Left ventricle myocardium superior (tissue), 1 donor: ENCODE measurements around the gene AHNAK2. TPM values are rescaled to one million over a fixed set of nuclear protein-coding genes. Genes with fewer than 3 reads are reported as not detected.
A peak's percentile ranks its signal among the peaks of the same experiment; 100 is the strongest.

Source experiments
- ATAC-seq: fragments of 200-7000 bp; cut with Tn5 transposase; one replicate; pipeline ENCODE4 v1.9.1; 2020; ENCODE audit warnings: mild to moderate bottlenecking, moderate library complexity
- DNase-seq: peaks from one replicate; pipeline ENCODE4 v3.0.0-alpha.2; 2020
- intact Hi-C: fragments of 100-400 bp; cut with micrococcal nuclease; formaldehyde crosslinking; loops from one replicate; pipeline ENCODE4 v1.11.0; 2022
- total RNA-seq: library from RNA; stranded (reverse); fragmentation: NEBNext Ultra II Directional; extraction: Animal tissue kit (Norgen Biotek cat#: 25700); gene quantifications from one replicate; pipeline ENCODE4 v1.2.1, GENCODE V29; 2021
- donor health status: DM: no; HTN: yes; CAD: no; lungs with severe emphysema.

AHNAK2 gene
- total RNA-seq, 1 donor from 2014 or later, result 2.5 TPM

DNA sequence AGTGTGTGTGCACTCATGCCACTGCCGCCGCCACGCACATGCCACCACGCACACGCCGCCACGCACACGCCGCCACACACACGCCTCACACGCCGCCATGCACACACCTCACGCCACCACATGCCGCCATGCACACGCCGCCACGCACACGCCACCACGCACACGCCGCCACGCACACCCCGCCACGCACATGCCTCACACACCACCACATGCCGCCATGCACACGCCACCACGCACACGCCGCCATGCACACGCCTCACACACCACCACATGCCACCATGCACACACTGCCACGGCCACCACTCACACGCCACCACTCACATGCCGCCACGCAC is 13.7 kb upstream of the AHNAK2 start:
- DNase-seq (no peak), ATAC-seq (no peak)
- intact Hi-C loops, result no loop called here

DNA sequence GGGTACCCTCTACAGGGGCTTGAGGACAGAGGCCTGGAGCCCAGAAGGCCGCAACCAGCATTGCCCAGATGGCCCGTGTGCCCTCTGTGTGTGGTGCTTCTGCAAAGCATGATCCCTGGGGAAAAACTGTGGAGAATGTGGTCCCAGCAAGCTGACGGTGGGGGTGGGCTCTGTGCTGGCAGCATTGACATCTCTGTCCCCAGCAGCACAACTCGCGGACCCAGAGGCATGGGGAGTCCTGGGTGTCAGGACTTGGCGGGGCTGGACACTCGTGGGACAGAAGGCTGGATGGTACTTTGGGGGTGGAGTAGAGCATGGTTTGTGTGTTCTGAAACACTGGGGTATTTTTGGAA is 11.8 kb upstream of the AHNAK2 start:
- intact Hi-C loops, result no loop called here
- no peak for DNase-seq

DNA sequence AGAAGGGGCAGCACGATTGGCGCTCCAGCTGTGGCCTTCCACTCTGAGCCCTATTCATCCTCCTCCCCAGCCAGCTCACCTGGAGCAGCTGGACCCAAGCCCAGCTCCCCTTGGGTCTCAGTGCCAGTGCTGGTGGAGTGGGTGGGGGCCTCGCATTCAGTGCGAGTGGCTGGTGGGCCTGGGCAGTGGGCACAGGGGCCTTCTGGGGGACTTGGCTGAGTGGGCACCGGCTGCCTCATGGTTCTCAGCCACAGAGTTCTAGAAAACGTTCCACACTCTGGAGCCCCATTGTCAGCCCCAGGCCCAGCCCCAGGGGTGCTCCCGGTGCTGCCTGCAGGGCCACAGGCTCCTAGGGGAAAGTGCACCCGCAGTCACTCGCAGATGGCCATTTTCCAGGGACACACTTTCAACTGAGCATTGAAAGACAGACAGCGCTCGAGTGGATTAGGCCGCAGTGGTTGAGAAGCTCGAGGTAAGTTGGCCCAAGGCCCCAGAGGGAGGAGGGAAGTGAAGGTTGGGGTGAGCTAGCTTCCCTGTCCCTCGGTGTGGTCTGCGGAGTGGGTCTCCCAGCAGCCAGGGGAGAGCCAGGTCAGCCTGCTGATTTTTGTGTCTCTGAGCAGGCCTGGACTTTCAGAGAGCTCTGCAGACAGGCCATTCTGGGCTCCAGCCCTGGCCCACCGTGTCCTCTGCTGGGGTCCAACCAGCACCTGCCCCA is 11.2 kb upstream of the AHNAK2 start:
- no peak for ATAC-seq
- no peak for DNase-seq
- intact Hi-C loops, result no loop called here

More for the DNA sequence above, 11.8 kb upstream of the AHNAK2 start:
- no peak for ATAC-seq

DNA sequence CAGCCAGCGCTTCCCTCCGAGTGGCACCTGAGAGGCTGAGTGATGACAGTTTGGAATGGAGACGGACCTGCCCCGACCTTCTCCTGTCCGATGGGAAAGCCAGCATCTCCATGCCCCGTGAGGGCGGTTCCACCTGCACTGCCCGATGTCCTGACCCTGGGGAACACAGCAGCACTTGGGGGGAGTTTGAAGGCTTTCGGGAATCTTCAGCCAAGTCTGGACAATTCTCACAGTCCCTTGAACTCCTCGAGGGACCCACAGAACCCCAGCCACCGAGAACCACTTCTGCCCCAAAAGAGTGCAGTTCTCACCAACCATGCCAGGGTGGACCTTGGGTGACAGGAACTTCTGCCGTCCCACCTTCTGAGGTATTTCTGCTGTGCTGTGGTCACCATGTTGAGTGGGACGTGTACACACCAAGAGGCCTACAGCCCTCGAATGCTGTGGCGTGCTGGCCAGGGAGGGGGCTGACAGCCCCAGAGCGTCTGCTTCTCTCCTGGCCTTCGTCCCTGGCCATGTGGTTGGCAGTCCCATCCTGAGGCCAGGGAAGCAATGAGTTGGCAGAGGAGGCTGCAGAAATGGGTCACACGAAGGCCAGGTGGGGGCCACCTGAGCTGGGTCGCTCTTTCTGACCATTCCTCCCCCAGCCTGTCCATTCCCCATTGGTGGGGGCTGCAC is 8.5 kb upstream of the AHNAK2 start:
- DNase-seq (peak; percentile 25), ATAC-seq (no peak)
- intact Hi-C loops, result no loop called here

DNA sequence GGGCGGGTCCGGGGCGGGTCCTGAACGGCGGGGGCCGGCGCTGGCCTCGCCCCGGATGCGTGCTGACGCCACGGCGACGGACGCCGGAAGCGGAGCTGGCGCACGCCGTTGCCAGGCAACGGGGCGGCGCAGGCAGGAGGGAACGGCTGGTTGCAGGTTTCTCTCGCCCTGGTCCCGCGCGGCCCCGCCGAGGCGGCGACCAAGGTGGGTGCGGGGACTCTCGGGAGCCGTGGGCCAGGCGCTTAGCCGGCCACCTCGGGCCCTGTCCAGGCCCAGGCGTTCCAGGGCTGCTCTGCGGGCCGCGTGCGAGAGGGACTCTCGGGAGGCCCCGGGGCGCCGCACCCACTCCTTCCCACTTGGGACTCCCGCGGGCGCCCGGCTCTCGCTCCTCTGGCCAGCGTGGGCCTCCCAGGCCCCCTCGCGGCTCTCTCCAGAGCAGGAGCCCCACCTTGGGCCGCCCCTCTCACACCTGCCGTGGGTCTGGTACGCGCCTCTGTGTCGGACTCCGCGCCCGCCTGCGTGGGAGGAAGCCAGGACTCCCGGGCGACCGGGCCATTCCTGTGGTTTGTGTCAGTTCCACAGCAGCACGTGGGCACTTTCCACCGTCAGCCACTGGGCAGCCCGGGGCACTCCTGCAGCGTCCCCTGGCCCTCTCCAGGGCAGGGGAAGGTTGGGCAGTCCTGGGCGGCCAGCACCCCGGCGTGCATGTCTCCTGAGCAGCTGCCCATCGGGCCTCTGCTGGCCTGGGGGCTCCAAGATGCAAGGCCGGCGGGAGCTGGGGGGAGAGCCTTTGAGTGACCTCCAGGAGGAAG is 7.7 kb upstream of the AHNAK2 start, which contains the start of gene CLBA1:
TSS of gene CLBA1 (plus strand) at position 114 of the 812 bp plus-strand sequence. CDS start at position 758, 644 bp downstream.
- ATAC-seq, result peak; percentile 97
- peak; percentile 95 for DNase-seq
- intact Hi-C loops, result no loop called here

DNA sequence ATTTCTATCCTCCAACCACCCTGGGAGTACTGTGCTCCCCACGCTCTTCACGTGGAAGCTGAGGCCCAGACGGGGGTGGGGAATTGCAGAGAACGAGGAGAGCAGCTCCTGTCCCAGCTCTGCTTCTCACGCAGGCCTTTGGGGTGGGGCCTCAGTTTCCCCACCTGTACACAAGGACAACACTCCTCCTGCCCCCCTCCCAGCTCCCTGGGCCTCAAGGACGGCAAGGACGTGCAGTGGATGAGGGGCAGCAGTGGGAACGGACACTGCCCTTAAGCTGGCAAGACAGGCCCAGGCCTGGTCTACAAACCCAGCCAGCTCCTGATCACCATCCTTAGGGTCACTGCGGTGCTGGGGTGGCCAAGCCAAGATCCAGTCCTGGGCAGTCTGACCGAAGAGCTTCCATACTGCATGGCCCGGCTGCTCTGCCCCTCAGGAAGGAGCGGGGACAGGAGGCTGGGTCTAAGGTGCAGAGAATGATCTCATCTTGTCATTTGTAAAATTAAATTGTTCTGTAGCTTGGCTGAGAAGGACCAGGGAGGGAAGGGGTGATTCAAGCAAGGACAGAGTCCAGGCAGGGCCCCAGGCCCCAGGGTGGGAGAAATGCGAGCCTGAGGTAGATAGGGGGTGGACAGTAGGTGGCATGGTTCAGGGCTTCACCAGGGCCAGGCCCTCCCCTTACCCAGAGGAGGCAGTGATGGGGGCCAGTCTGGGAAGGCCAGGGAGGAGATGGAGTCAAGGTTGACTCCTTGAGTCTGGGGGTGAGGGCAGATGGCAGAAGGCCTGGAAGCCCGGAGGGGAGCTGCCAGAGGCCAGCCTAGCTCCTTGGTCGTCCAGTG is 6.1 kb upstream of the AHNAK2 start:
- no peak for ATAC-seq
- intact Hi-C loops, result no loop called here
- peak; percentile 23 for DNase-seq

DNA sequence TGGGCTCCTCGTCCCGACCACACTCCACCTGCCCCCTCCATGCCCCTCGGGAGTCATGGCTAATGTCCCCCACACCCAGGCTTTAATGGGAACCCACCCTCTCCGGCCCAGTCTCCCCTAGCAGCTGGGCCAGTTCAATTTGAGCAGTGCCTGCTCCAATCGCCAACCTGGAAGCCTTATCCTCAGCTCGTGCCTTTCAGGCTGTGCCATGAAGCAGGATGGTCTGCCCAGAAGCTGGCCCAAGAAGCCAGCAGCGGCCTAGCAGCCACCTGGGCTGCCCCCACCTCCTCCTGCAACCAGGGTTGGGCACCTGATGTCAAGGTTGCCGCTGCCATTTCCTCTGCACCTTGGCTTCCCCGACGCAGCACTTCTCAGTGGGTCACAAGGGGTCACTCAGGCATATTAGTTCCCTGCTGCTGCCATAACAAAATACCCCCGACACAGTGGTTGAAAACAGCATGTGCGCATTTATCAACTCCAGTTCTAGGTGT is 5.1 kb upstream of the AHNAK2 start:
- intact Hi-C loops, result no loop called here
- DNase-seq (no peak), ATAC-seq (no peak)

DNA sequence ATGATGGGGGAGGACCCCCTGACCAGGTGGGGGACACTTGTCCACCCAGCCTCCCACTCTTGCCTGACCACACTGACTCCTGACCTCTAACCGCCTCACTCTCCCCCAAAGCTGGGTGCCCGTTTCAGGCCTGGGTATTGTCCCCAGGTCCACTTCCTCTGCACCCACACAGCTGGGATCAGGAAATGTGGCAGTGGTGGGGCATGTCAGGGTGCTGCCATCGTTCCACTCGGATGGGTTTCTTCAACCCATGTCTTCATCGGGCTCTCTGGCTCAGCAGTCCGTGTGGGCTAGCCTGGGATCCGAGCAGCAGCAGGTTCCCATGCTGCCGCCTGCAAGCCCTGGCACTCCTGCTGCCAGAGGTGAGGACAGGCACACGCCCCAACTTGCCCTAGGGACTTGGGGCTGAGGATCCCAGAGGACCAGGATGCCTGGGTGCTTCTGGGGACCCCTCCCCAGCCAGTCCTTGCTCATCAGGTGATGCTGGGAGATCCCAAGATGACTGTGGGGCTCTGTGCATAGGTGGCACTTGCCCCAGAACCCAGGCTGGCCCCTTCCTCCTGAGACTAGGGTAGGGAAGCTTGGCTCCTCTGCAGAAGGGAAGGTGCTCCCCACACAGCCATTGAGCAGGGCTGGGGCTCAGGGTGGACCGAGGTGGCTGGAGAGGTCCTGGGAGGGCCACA is 4.5 kb upstream of the AHNAK2 start:
- intact Hi-C loops, result no loop called here
- DNase-seq (no peak), ATAC-seq (no peak)

DNA sequence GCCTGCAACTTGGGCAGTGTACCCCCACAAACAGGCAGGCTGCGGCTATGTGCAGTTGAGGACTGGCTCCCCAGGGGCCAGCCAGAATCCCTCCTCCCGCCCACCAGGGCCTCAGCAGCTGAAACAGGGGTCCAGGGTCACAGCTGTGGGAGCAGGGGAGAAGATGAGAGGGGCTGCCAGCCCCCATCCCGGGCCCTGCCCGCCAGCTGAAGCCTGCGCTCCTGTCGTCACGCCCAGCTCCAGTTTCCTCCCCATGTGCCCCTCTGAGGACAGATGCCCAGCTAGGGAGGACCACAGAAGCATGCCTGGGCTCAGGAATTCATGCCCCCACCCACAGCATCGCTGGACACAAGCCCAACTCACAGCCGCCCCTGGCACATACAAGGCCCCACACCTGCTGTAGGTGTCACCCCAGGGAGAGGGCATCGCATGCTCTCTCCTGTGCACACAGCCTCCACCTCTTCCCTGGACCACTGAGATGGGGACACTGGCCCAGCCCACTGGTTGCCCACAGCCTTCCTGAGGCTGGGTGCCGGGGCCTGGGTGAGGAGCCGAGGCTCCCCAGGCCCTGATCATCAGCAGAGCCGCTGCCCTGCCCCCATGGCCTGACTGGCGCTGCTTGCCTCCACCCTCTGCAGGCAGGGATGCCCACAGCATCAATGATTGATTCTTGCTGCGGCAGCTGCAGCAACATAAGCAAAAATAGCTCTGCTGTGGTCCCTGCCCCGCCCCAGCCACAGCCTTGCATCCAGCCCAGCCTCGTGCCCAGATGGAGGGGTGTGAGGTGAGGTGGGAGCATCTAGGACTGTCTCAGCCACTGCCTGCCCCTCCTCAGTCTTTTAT is 3.7 kb upstream of the AHNAK2 start:
- no peak for DNase-seq
- ATAC-seq, result no peak
- intact Hi-C loops, result no loop called here

DNA sequence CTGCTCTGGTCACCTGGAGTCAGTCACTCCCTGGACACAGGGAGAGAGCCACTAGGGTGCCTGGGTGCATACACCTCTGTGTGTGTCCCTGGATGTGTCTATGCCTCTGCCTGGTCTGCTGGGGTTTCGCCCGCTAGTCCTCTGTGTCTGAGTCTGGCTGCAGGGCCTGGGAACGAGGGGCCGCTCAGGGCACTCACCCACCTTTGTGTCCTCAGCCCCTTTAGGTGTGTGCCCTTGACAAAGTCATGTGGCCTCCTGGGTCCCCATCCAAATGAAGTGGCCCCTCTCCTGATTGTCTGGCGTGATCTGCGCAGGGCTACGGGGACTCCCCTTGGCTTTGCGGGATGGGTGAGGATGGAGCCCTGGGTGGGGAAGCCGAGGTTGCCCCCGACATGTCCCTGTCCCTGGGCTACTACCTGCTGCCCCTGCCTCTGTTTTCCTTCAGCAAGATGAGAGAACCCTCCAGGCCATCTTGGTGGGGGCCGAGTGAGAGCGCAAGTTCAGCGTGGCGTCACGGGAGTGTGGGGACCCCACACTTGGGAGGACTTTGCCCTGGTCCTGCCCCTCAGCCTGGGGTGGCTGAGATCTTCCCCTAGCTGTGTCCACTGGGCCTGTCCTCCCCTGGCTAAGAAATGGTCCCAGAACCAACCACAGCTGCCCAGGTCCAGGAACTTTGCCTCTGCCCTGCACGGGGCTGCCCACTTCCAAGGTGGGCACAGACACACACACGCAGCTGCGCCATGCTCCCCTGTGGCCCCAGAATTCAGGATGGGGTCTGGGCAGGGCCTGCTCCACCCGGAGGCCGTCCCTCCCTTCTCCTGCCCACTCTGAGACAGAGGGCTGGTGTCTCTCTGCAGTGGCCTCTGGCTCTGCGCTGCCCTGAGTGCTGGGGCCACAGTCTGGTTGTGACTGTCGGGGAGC is 2.7 kb upstream of the AHNAK2 start:
- intact Hi-C loops, result no loop called here
- DNase-seq (no peak), ATAC-seq (no peak)

DNA sequence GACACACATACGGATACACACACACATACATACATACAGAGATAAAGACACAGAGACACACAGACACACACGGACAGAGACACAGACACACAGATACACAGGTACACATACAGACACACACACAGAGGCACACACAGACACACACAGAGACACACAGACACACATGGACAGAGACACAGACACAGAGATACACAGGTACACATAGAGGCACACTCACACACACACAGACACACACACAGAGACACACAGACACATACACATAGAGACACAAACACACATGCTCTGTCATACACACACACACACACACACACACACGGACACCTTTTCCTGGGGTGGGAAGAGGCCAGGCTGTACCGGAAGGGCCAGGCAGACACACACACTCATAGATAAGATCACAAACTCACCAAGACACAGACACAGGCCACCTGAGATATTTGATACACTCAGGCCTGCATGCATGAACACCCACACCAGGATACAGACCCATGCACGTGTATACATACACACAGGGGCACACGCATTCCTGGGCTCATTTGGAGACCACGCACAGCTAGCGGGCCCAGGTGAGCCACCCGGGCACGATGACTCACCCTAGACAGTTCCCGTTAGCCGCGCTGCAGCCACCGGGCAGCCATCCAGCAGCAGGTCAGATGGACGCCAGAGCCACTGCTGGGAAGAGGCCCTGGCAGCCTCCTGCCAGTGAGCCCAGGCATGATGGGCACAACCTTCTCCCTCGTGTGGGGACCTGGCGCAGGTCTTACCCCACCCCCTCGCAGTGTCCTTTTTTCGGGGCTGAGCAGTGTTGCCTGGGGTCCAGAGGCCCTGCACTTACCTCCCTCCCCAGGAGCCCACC is 1.8 kb upstream of the AHNAK2 start:
- intact Hi-C loops, result loop anchor here (10.0 kb wide), 1 partner anchor 65 kb away; no protein-coding TSS in a partner anchor
- DNase-seq (peak; percentile 85), ATAC-seq (peak; percentile 66)

DNA sequence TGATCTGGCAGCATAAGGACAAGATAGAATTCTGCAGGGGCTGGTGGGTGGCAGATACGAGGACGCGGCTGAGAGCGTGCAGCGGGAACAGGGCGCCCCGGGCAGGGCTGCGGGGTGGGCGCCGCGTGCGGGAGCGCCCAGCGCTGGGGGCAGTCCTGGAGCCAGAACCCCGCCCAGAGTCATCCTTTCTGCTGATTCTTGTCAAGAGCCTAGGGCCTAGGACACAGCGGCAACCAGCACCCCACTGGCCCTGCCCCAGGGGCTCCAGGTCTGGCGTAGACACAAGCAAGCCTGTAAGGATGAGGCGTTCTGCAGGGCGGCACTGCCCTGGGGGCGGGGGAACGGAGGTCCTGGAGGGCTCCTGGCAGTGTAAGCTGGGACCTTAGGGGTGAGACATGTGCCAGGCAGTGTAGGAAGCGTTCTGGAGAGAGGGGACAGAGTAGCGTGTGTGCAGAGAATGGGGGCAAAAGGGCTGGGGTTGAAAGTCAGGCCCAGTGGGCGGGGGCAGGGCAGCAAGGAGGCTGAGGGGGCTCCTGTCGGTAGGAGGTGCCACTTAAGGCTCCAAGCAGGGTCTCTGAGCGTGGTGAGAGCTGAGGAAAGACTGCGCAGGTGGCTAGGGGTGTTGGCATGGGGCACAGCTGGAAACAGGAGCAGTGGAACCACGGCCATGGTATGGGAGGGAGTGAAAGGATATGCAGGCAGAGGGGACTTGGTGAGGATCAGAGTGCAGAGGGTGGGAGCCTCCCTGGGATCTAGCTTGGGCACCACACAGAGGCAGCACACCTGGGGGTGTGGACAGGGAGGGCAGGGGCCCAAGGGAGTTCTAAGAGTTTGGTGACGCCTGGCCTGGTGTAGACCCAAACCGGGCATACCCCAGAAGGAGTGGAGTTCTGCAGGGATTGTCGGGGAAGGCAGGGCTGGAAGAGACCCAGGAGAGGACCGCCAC is 845 bp upstream of the AHNAK2 start:
- no peak for ATAC-seq
- peak; percentile 28 for DNase-seq
- intact Hi-C loops, result loop anchor here (10.0 kb wide), 1 partner anchor 66 kb away; no protein-coding TSS in a partner anchor

DNA sequence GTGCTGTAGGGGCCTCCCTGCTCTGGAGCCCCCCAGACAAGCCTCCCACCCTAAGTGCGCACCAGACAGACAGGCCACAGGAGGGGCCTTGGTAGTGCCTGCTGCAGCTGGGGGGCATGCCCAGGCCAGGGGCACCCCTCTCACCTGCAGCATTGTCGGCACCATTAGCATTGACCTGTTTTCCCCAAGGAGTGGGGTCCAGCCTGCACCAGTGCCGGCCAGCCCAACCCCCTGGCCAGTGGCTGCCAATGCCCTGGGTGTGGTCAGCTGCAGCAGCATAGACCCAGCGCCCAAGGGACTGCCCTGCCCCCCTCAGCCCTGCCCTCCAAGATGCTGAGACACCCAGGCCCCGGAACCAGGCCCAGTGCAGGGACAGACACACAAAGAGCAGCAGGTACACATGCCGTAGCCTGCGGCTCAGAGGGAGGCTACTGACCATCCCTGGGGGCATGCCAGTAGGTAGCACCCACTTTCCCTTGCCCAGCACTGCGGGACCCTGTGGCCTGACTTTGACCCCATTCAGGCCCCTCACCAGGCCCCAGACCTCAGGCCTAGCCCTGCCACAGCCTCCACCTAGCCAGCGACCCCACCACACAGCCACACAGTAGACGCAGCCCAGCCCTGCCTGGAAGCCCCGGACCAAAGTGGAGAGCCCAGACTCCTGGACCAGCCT is 1.0 kb downstream of the AHNAK2 start:
- DNase-seq (peak; percentile 30), ATAC-seq (no peak)
- intact Hi-C loops, result loop anchor here (10.0 kb wide), 1 partner anchor 68 kb away; no protein-coding TSS in a partner anchor
